ENCODE data around the gene OPN3. TPM values are rescaled to one million over a fixed set of nuclear protein-coding genes. Genes with fewer than 3 reads are reported as not detected.

Gene OPN3
- total and polyA plus RNA-seq, 2 of the 4 experiments (the other 2 are of a cell fraction), result 16.4 to 21.9 TPM

- H2BK120ac ChIP-seq (ENCODE audit: low read depth, low read length), result no peak overlapping the region
- no peak overlapping the region for H2AK9ac ChIP-seq (replicated peaks; ENCODE audit: low read depth, low read length, poor library complexity)
- H3K9me3 ChIP-seq (ENCODE audit: control insufficient read depth, insufficient read depth, low read length), result no peaks in the 10 kb centered on the region
- peaks cover 2% of the 10 kb centered on the region for H3K27me3 ChIP-seq (ENCODE audit: control insufficient read depth, insufficient read depth, low read length)
- no peaks in the 10 kb centered on the region for H3K4me1 ChIP-seq (ENCODE audit: control insufficient read depth, insufficient read depth, low read length)
- in situ Hi-C loops (cut with MboI; ENCODE audit: low sequenced_read_pairs), result no loop called here
- no peak overlapping the region for H3K27ac ChIP-seq (ENCODE audit: insufficient read depth, low read length)
- no TSS peak for BruUV-seq (replicated peaks)
- no peak overlapping the region for H3K4me3 ChIP-seq (ENCODE audit: insufficient read depth, low read depth, low read length)
- no peak overlapping the region for H2BK5ac ChIP-seq (ENCODE audit: low read depth, low read length, poor library complexity, severe bottlenecking)
- H4K20me1 ChIP-seq (ENCODE audit: insufficient read depth, low read length), result no peaks in the 10 kb centered on the region
- H3K23ac ChIP-seq (ENCODE audit: low read depth, low read length), result no peak overlapping the region
- H3K36me3 ChIP-seq (ENCODE audit: control insufficient read depth, insufficient read depth, low read length), result no peaks in the 10 kb centered on the region
- no peak overlapping the region for H3K4ac ChIP-seq (ENCODE audit: low read depth, low read length)
- no CpG with 5 or more reads among the region's 1 CpG for WGBS, 2 experiments (ENCODE audit: extremely low coverage in 2 of 2, insufficient read length in 1 of 2)
- no peak overlapping the region for H2AK5ac ChIP-seq (ENCODE audit: low read depth, low read length)
- no peak overlapping the region for H4K91ac ChIP-seq (ENCODE audit: insufficient read depth, low read depth, low read length)
- no peak overlapping the region for H4K8ac ChIP-seq (ENCODE audit: low read depth in 2 of 2, low read length in 2 of 2)
- DNase-seq (no peak), ATAC-seq (ENCODE audit: low read depth) (no peak)
- no peak overlapping the region for H4K5ac ChIP-seq (ENCODE audit: low read depth, low read length)
- H3K9me1 ChIP-seq (ENCODE audit: insufficient read depth, low read length), result no peaks in the 10 kb centered on the region
- TF ChIP-seq MXI1 (IDR thresholded peaks at IDR 0.05; ENCODE audit: borderline replicate concordance, low read depth, low read length), result no peak
- H2AFZ ChIP-seq (replicated peaks; ENCODE audit: low read length, poor library complexity), result no peak overlapping the region
- CTCF ChIA-PET, result interaction anchor here (0.7 to 1.1 kb wide), 2 partner anchors 10 kb away, joined by 3 to 4 read pairs; no protein-coding TSS in a partner anchor
- no peak overlapping the region for H3K18ac ChIP-seq (ENCODE audit: low read depth, low read length)
- no peak overlapping the region for H3K9ac ChIP-seq (ENCODE audit: low read depth, low read length)
- H2BK15ac ChIP-seq (ENCODE audit: low read depth, low read length), result no peak overlapping the region
- H3K14ac ChIP-seq (replicated peaks; ENCODE audit: low read depth, low read length), result no peak overlapping the region
- no peak overlapping the region for H3K56ac ChIP-seq (ENCODE audit: extremely low read depth, insufficient read depth, low read length)
- H3K79me1 ChIP-seq (ENCODE audit: low read depth in 1 of 2, low read length in 2 of 2), result no peaks in the 10 kb centered on the region
- dilution Hi-C loops (cut with HindIII; ENCODE audit: low sequenced_read_pairs, unreplicated experiment), result no loop called here
- no peak overlapping the region for H3K4me2 ChIP-seq (ENCODE audit: low read depth, low read length)
- intact Hi-C loops (cut with micrococcal nuclease), result no loop called here
- H2BK20ac ChIP-seq (ENCODE audit: low read depth, low read length), result no peak overlapping the region
- POLR2A ChIA-PET (ENCODE audit: unreplicated experiment), result no interaction called here
Observed at GRCh38 chr1:241654641-241655040, 14.5 kb upstream of the OPN3 start.

Data from IMR-90 (cell line).